GM21723 (cell line): Measurements from ENCODE around the gene RNF168.
"Not testable (repeated sequence)": the region's sequence is repeated elsewhere in the genome, so short reads cannot be mapped to it uniquely, and the experiment has no call there.

ENCODE experiments used
- ATAC-seq: cut with Tn5 transposase; IDR thresholded peaks from one replicate; pipeline ENCODE4 v1.9.1; 2021; ENCODE audit warnings: mild to moderate bottlenecking, moderate library complexity; ENCODE audit not compliant: unreplicated experiment

The RNF168 gene, protein sequence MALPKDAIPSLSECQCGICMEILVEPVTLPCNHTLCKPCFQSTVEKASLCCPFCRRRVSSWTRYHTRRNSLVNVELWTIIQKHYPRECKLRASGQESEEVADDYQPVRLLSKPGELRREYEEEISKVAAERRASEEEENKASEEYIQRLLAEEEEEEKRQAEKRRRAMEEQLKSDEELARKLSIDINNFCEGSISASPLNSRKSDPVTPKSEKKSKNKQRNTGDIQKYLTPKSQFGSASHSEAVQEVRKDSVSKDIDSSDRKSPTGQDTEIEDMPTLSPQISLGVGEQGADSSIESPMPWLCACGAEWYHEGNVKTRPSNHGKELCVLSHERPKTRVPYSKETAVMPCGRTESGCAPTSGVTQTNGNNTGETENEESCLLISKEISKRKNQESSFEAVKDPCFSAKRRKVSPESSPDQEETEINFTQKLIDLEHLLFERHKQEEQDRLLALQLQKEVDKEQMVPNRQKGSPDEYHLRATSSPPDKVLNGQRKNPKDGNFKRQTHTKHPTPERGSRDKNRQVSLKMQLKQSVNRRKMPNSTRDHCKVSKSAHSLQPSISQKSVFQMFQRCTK

GRCh38 chr3:196503196-196504076 is at the start of gene RNF168:
RNF168 (minus strand) TSS chr3:196503768; CDS start chr3:196503173, 595 bp downstream.
- ATAC-seq: peak; percentile 79

DNA sequence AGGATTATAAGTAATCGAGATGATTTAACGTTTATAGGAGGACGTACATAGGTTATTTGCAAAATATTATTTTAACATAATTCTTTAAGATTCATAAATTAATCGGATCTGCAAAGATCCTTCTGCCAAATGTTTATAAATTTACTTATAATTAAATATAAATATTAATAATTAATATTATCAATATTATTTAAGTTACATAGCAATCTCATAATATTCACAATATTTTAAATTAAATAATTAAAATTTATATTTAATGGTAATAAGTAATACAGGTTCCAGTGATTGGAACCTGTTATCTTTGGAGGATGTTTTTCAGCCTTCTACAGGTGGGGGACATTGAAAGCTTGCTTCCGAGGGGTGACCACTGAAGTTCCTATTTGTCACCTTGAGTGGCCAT is 48.7 kb upstream of the RNF168 start:
- ATAC-seq: no peak

- not testable (repeated sequence) for ATAC-seq
These were observed 46.6 kb upstream of the RNF168 start for GRCh38 chr3:196550172-196550571.

- not testable (repeated sequence) for ATAC-seq
These were observed 45.7 kb upstream of the RNF168 start for GRCh38 chr3:196549312-196549711.

- no peak for ATAC-seq
These were observed 43.5 kb upstream of the RNF168 start for GRCh38 chr3:196547067-196547466.

DNA sequence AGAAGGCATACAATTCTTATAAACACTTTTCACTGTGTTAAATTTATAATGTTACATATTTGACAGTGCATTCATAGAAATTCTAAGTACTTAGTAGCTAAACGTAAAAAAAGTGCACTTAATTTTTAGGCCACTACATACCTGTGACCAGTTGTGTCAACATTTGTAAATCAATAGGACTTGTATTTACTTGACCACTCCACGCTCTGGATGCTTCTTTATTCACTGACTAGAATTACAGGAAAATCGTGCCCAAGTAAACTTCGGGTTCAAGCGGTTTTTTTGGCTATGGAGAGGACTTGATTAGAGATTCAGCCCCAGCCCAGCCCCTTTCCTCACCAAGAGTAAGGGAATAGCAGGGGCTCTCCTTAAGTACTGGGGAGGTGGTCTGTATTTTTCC is 43.0 kb upstream of the RNF168 start:
- no peak for ATAC-seq

DNA sequence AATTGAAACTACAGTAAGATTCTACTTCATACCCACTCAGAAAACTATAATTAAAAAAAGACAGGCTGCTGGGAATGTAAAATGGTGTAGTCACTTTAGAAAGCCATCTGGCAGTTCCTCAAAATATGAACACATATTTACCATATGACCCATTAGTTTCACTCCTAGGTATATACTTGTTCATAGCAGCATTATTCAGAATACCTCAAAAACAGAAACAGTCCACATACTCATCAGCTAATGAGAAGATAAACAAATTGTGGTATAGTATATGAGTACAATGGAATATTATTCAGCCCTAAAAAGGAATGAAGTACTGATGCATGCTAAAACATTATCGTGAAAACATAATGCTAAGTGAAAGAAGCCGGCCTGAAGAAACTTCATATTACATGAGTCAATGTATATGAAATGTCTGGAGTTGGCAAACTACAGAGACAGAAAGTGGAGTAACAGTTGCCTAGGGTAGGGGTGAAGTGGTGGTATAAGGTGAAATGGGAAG is 41.0 kb upstream of the RNF168 start:
- no peak for ATAC-seq

DNA sequence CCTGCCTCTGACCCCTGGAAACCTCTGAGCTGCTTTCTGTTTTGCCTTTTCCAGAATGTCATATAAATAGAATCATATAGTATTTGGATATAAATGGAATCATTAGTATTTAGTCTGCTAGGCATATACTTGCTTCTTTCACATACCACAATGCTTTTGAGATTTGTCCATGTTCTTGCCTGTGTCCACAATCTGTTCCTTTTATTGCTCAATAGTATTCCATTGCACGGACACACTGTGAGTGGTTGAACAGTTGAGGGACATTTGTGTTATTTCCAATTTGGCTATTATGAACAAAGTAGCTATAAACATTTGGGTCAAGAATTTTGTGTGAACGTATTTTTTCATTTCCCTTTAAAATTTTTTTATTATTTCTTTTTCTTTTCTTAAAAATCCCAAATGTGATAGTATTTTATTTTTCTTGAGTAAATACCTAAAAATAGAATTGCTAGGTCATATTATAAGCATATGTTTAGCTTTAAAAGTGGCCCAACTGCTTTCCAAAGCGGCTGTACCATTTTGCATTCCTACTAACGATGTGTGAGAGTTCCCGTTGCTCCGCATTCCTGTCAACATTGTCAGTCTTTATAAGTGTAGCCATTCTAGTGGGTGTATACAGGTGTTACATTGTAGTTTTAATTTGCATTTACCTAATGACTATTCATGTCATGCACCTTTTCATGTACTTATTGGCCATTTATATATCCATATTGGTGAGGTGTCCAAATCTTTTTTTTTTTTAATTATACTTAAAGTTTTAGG is 38.3 kb upstream of the RNF168 start:
- no peak for ATAC-seq

DNA sequence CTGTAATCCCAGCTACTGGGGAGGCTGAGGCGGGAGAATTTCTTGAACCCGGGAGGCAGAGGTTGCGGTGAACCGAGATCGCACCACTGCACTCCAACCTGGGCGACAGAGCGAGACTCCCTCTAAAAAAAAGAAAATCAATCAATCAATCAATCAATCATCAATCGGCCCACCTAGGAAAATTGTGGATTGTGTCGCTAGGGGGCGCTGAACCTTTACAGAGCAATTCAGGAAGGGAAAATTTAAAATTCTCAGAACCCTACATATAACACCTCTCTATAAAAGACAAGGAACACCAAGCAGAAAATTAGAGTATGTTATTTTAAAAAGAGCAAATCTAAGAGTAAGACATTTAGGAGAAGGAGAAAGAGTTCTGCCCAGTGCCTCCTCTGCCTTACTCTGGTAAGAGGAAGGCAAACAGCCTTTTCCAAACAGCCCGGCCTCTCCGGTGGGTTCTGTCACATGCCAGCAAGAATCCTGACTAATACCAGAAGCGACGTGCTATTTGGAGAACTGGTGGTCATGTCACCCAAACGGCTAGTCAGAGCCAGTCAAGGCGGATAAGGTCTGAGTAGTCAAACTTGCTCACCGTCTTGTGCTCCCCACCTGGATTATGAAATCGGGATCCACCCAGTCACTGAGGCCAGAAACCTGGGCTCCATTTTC is 33.9 kb upstream of the RNF168 start:
- ATAC-seq: no peak

DNA sequence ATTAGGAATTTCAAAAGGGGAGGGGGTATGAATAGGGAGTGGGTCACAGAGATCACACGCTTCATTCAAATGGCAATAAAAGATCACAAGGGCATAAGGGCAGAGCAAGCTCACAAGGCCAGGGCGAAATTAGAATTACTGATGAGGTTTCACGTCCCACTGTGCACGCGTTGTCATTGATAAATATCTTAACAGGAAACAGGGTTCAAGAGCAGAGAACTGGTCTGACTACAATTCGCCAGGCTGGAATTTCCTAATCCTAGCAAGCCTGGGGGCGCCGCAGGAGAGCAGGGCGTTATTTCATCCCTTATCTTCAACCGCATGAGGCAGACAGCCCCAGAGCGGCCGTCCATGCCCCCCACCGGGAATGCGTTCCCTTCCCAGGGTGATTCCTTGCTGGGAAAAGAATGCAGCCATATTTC is 29.7 kb upstream of the RNF168 start:
- no peak for ATAC-seq

GRCh38 chr3:196531418-196531817 is 27.9 kb upstream of the RNF168 start:
- no peak for ATAC-seq

- peak; percentile 78 for ATAC-seq
These were observed 25.2 kb upstream of the RNF168 start for GRCh38 chr3:196528639-196529233.

DNA sequence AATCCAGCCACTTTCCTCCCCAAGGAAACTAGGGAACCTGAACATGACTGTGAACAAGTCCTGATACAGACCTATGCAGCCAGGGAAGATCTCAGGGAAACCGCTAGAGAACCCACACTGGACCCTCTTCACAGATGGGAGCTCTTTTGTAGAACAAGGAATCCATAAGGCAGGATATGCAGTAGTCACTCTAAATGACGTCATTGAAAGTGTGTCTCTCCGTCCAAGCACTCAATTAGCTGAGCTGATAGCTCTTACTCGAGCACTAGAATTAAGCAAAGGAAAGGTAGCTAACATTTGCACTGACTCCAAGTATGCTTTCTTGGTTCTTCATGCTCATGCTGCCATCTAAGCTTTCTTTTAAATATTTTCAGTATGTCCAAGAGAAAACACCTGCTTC is 21.6 kb upstream of the RNF168 start:
- ATAC-seq: no peak

DNA sequence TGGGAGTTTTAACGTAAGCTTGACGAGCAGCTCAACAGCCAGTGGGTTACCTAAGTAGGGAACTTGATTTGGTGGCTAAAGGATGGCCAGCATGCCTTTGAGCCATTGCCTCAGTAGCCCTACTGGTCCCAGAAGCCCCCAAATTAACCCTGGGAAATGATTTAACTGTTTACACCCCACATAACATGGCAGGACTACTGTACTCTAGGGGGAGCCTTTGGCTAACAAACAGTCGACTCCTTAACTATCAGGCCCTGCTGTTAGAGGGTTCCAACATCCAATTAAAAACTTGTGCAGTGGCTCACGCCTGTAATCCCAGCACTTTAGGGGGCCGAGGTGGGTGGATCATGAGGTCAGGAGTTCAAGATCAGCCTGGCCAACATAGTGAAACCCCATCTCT is 21.0 kb upstream of the RNF168 start:
- no peak for ATAC-seq

DNA sequence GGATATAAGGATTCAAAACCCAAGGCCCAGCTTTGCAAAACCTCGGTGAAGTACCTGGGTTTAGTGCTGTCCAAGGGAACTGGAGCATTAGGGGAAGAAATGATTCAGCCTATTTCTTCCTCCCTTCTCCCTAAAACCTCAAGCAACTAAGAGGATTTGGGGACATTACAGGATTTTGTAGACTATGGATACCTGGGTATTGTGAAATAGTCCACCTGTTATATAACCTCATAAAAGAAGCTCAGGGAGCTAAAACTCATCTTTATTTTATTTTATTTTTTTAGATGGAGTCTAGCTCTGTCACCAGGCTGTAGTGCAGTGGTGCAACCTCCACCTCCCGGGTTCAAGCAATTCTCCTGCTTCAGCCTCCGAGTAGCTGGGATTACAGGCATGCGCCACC is 20.3 kb upstream of the RNF168 start:
- ATAC-seq: no peak

GRCh38 chr3:196521291-196521690 is 17.7 kb upstream of the RNF168 start:
- ATAC-seq: not testable (repeated sequence)

DNA sequence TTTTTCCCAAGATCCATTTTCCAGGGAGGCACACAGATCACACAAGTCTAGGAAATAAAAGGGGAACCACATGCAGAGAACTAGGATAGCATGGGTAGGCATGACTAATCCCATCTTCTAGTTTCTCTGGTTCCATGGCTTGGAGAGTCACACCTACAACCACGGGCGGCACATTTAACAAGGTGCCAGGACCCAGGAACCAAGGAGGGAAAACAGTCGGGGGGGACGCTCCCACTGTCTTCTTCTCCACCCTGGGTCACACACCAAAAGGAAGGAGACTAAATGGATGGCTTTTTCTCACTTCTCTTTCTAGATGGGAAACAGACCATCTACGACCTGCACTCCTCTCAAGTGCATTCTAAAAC is 16.1 kb upstream of the RNF168 start:
- no peak for ATAC-seq

DNA sequence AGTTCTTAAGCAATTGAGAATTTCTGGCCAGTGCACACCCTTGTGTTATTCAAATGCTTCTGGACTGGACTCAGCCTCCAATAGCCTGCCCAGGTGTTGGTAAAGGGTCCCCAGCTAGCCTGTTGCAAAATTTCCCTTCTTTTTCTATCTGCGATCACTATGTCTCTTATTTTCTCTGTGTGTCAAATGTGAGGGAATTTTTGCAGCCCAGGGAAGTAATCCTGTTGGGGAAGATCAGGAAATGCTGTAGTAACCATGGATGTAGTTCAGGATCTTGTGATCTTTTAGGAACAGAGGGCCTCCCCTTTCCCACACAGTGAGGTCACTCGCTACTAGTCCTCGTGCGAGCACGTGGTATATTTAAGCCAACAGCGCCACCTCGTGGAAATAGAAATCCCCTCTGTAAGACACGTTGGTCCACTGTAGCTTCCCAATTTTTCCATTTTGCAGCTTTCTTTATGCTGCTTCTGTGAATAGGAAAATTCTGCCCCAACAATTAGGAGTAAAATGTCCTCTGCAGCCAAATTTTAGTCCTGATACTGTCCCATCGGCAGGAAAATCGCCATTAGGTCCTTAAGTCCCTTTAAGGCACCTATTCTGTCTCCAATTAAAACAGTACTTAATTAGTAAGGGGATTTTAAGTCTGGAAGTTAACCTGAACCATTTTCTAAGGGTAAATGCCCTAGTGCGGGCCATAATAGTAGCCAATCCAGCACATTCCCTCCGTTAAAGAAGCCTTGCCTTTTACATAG is 15.6 kb upstream of the RNF168 start:
- ATAC-seq: no peak

- ATAC-seq: no peak
These were observed 14.4 kb upstream of the RNF168 start for GRCh38 chr3:196517919-196518318.
